Kidney tubule cell (primary cell): ENCODE measurements around the gene MSANTD7.

Experiments
- DNase-seq: peaks from one replicate; pipeline ENCODE4 v3.0.0-alpha.2; 2018; ENCODE audit warnings: low spot score

The MSANTD7 gene

GRCh38 chr10:14880229-14880628 lies 42.1 kb downstream of the MSANTD7 start:
- peak; percentile 6 for DNase-seq

GRCh38 chr10:14884082-14884481 lies 46.0 kb downstream of the MSANTD7 start:
- no peak for DNase-seq
